ENCODE measurements around the gene EEF2K. TPM values are rescaled to one million over a fixed set of nuclear protein-coding genes. Genes with fewer than 3 reads are reported as not detected.

The EEF2K gene
- total and polyA plus RNA-seq, 2 of the 13 experiments (the other 11 are each of a cell fraction or from before 2014, with no cell fraction given) = 22.0 to 23.8 TPM

DNA sequence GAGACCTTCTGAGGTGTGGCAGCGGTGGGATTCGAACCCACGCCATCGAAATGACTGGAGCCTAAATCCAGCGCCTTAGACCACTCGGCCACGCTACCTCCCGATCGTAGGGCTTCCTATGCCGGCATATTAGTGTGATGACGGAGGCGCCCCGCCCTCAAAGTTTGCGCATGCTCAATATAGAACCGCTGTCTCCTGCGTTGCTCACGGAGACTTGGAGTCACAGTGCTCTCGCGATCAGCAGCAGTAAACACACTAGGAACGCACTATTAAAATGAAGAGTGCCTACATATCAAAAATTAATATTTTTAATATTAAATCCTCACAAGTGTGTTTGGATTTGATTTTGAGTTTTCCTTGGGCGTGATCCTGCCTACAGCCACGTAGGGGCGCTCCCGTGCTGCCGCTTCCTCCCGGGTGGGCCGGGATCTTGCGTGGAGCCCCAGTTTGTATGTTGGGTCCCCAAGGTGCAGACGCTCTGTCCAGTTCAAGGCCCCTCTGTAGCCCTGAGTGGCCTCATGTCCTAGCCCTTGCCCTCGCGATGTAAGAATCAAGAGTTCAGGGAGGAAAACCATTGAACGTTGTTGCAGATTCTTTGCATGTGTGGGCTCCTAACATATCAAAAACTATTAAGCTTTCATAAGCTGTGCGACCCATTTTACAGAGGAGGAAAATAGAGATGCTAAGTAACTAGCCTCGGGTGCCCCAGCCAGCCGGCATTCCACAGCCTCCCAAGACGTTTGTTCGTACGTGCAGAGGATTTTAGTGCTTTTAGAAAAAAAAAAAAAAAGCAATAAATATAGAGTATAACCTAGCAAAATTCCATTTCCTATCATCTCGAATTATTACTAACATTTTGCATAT lies 10.2 kb upstream of the EEF2K start (continued):
- TF ChIP-seq ZNF251 (CRISPR knock-in tag; IDR thresholded peaks at IDR 0.05) (no peak), SIX1 (CRISPR knock-in tag; IDR thresholded peaks at IDR 0.05; ENCODE audit: borderline replicate concordance) (peak; percentile 78), EP300 (IDR thresholded peaks at IDR 0.05; ENCODE audit: low read depth in 2 of 2, low read length in 2 of 2) (peak; percentile 38 to 50; a peak in 1 of 4 replicates), EP300 (CRISPR knock-in tag; IDR thresholded peaks at IDR 0.05; ENCODE audit: borderline replicate concordance) (no peak), ZNF326 (CRISPR knock-in tag; IDR thresholded peaks at IDR 0.05; ENCODE audit: borderline replicate concordance) (no peak), KAT8 (CRISPR knock-in tag; IDR thresholded peaks at IDR 0.05) (peak; percentile 88; the same call in 1 of the 2 replicates), NR1H2 (CRISPR knock-in tag; IDR thresholded peaks at IDR 0.05; ENCODE audit: borderline replicate concordance, low read depth) (peak; percentile 70; the same call in 1 of the 2 replicates), MED1 (CRISPR knock-in tag; IDR thresholded peaks at IDR 0.05) (peak; percentile 90), YEATS2 (CRISPR knock-in tag; IDR thresholded peaks at IDR 0.05; ENCODE audit: borderline replicate concordance) (peak; percentile 88; the same call in 1 of the 2 replicates), SMARCE1 (IDR thresholded peaks at IDR 0.05; ENCODE audit: borderline replicate concordance) (no peak), ONECUT2 (CRISPR knock-in tag; IDR thresholded peaks at IDR 0.05) (peak; percentile 54; the same call in 1 of the 2 replicates), ZSCAN30 (CRISPR knock-in tag; IDR thresholded peaks at IDR 0.05) (no peak), FOXJ3 (CRISPR knock-in tag; IDR thresholded peaks at IDR 0.05; ENCODE audit: borderline replicate concordance) (no peak), MEIS1 (CRISPR knock-in tag; IDR thresholded peaks at IDR 0.05; ENCODE audit: borderline replicate concordance) (no peak; the same call in 1 of the 2 replicates), PRPF4 (IDR thresholded peaks at IDR 0.05; ENCODE audit: low read depth, low read length, poor library complexity, severe bottlenecking) (peak; percentile 19), IRX3 (CRISPR knock-in tag; IDR thresholded peaks at IDR 0.05; ENCODE audit: borderline replicate concordance, low read depth) (peak; percentile 73; the same call in 1 of the 2 replicates), ZNF101 (CRISPR knock-in tag; IDR thresholded peaks at IDR 0.05; ENCODE audit: borderline replicate concordance, low read depth) (0 out of 2 replicates have a peak, but pooled peaks have one; percentile 93)
- TF ChIP-seq, protein P1, sequence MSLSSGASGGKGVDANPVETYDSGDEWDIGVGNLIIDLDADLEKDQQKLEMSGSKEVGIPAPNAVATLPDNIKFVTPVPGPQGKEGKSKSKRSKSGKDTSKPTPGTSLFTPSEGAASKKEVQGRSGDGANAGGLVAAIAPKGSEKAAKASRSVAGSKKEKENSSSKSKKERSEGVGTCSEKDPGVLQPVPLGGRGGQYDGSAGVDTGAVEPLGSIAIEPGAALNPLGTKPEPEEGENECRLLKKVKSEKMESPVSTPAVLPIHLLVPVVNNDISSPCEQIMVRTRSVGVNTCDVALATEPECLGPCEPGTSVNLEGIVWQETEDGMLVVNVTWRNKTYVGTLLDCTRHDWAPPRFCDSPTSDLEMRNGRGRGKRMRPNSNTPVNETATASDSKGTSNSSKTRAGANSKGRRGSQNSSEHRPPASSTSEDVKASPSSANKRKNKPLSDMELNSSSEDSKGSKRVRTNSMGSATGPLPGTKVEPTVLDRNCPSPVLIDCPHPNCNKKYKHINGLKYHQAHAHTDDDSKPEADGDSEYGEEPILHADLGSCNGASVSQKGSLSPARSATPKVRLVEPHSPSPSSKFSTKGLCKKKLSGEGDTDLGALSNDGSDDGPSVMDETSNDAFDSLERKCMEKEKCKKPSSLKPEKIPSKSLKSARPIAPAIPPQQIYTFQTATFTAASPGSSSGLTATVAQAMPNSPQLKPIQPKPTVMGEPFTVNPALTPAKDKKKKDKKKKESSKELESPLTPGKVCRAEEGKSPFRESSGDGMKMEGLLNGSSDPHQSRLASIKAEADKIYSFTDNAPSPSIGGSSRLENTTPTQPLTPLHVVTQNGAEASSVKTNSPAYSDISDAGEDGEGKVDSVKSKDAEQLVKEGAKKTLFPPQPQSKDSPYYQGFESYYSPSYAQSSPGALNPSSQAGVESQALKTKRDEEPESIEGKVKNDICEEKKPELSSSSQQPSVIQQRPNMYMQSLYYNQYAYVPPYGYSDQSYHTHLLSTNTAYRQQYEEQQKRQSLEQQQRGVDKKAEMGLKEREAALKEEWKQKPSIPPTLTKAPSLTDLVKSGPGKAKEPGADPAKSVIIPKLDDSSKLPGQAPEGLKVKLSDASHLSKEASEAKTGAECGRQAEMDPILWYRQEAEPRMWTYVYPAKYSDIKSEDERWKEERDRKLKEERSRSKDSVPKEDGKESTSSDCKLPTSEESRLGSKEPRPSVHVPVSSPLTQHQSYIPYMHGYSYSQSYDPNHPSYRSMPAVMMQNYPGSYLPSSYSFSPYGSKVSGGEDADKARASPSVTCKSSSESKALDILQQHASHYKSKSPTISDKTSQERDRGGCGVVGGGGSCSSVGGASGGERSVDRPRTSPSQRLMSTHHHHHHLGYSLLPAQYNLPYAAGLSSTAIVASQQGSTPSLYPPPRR (CRISPR knock-in tag; IDR thresholded peaks at IDR 0.05; ENCODE audit: borderline replicate concordance) = no peak
- TF ChIP-seq, protein P2, sequence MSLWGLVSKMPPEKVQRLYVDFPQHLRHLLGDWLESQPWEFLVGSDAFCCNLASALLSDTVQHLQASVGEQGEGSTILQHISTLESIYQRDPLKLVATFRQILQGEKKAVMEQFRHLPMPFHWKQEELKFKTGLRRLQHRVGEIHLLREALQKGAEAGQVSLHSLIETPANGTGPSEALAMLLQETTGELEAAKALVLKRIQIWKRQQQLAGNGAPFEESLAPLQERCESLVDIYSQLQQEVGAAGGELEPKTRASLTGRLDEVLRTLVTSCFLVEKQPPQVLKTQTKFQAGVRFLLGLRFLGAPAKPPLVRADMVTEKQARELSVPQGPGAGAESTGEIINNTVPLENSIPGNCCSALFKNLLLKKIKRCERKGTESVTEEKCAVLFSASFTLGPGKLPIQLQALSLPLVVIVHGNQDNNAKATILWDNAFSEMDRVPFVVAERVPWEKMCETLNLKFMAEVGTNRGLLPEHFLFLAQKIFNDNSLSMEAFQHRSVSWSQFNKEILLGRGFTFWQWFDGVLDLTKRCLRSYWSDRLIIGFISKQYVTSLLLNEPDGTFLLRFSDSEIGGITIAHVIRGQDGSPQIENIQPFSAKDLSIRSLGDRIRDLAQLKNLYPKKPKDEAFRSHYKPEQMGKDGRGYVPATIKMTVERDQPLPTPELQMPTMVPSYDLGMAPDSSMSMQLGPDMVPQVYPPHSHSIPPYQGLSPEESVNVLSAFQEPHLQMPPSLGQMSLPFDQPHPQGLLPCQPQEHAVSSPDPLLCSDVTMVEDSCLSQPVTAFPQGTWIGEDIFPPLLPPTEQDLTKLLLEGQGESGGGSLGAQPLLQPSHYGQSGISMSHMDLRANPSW (CRISPR knock-in tag; IDR thresholded peaks at IDR 0.05; ENCODE audit: borderline replicate concordance) = no peak; the same call in 1 of the 2 replicates

All from HepG2 (cell line).